HG03460 (cell line): Measurements from ENCODE around the gene RRBP1.
"Not testable (repeated sequence)": the region's sequence is repeated elsewhere in the genome, so short reads cannot be mapped to it uniquely, and the experiment has no call there.

Experiments used
- ATAC-seq: cut with Tn5 transposase; IDR thresholded peaks from one replicate; pipeline ENCODE4 v1.9.1; 2021; ENCODE audit not compliant: unreplicated experiment

The RRBP1 gene

DNA sequence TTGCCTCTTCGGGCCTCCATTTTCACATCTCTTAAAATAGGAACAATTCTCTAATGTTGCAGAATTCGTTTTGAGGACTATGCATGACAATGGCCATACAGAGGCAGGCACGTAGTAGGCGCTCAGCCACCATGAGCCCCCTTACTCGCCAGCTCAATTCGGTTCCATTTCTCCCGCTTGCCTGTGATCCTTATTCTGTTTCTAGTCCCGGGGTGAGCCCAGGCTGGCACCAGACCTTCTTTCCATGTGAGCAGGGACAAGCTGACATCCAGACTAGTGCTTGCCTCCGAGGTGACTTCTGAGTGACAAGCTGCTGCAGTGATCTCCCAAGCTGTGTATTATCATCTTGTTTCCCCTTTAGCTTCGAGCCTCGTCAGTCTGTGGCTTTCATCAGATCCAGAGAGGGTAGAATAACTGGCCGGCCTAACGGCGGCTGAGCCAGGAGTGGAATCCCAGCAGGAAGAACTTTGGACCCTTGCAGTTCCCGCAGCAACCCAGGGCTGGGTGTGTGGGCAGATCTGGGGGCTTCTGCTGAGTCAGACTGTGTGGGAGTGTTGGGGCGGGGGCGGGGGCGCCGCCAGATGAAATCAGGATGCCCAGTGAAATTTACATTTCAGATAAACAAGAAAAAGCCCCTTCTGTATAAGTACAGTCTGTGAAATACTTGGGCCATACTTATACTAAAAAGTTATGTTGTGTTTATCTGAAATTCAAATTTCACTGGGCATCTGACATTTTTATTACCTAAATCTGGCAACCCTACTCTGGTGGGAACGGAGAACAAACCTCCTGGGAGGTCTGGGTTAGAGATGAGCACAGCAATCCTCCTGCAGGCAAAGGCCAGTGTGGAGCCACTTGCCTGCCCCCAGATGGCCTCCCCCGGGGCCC, 28.6 kb upstream of the RRBP1 start:
- ATAC-seq = no peak

DNA sequence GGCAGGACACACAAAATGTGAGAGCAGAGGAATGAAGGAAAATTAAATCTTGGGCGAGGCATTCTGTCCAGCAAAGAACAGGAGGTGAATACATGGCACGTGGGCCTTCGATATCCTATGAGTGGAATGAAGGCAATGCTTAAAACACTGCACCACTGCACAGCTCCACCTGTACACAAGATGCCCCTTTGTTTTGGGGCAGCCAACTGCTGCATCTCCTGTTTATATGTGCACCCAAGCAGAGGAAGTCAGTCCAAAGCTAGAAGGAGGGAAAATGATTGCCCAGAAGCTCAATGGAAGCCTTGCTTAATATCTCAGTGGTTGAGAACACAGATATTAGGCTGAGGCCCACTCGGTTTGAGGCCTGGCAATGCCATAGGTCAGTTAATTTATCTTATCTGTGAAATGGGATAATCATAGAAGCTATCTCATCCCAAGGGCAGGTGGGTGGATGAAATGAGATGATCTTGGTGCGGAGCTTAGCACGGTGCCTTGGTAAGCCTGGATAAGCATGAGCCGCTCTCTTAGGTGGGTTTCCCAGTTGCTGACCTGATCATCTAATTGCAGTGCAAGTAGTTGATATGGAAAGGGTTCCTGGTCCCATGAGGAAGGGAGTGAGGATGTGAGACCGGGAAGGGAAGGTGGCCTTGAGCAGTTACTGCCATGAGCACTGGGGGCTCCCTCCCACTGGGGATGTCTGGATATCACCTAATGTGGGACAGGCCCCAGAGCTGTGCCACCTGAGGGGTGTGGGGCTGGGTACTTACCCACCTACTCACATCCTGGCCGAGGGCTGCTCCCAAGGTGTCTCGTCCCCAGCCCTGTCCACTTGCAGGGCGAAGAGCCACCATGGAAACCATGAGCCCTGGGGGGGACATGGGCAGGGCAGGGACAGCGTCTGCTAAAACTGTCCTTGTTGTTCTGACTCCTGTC, 27.6 kb upstream of the RRBP1 start:
- ATAC-seq = no peak

DNA sequence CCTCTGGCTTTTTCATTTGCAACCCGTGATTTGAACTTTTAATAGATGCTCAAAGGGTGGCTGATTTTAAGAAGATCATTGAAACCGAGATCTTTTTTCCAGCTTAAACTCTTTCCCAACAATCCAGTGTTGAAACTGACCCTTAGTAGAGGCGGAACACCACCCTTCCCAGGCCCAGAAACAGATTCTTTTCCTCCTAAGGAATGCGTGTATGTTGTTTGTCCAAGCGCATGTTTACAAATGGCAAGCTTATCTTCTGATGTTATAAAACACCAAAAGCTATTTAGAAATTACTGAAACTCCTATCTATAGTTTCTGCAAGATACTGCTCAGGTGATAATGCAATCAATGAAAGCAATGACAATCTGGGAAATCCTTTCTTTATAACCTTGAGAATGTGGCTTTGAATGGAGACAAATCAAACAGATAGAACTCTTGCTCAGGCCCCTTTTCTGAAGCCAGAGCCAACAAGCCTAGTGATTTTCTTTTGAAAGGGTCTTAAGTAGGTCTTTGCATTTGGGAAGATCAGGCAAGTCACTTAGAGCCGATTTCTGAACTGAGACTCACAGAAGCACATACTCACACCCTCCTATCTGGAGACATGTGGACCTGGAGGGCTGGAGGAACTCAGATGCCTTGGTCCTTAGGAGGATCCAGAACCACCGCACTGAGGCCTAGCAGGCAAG, 26.8 kb upstream of the RRBP1 start:
- no peak for ATAC-seq

DNA sequence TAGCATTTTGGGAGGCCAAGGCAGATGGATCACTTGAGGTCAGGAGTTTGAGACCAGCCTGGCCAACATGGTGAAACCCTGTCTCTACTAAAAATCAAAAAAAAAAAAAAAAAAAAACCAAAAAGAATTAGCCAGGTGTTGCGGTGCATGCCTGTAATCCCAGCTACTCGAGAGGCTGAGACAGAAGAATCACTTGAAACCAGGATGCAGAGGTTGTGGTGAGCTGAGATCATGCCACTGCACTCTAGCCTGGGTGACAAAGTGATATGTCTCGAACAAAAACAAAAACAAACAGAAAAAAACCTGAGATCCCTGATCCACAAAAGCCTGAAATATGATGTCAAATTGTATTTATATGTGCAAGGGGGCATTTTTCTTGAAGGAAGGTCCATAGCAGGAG, 25.9 kb upstream of the RRBP1 start:
- not testable (repeated sequence) for ATAC-seq

DNA sequence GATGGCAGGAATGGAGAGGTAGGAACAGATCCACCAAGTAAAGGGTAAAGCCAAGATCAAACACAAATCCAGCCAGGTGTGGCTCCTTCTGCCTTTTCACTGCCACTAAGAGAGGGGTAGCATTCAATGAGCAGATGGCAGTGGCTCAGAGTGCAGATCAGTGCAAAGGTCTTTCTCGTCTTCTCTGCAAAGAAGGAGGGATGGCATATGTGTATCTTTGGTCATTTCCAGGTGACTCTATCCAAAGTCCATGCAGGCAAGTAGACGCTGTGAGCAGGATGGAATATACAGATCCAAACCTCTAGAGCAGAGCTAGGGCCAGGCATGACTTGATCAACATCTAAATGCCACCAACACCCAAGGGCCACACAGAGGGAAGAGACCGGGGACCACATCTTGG, 24.6 kb upstream of the RRBP1 start:
- no peak for ATAC-seq

DNA sequence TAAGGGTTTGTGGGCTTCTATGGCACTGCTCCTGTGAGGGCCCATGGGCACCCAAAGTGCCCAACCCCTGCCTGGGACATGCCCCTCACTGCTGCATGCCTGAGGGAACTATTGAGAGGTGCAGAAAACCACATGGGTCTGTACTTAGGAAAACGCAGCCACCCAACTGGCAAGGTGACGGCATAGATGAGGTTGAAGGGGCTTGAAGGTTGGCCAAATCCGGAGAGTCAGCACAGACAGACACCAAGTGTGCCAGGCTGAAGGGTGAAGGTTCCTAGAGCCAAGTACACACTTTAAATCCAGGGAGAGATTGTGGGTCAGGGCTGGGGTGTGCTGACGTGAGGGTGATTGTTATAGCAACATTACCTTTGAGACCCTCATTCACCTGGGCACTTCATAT, 23.9 kb upstream of the RRBP1 start:
- ATAC-seq = no peak

DNA sequence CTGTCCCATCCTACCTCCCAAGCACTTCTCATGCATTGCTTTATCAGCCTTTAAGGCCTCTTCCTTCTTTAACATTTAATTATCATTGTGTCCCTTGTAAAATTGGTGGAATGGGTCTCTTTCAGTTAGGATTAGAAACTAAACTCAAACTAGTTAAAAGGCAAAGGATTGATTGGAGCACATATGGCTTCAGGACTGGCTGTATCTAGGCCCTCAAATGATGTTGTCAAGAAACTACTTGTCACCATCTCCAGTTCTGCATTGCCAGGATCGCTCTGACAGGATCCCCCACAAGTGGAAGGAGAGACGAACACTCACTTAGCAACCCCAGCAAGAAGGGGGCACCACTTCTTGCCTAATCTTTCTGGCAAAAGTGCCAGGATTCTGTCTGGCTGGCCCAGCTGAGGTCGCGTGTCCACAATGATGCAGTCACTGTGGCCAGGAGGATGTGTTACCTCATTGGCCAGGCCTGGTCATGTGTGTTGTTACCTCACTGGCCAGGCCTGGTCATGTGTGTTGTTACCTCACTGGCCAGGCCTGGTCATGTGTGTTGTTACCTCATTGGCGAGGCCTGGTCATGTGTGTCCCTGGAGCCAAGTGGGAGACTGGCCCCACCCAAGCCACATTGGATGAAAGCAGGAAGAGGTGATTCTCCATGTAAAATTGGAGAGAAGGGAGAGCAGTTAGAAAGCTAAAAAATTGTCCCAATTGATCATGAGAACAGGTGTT, 22.7 kb upstream of the RRBP1 start:
- ATAC-seq = no peak

DNA sequence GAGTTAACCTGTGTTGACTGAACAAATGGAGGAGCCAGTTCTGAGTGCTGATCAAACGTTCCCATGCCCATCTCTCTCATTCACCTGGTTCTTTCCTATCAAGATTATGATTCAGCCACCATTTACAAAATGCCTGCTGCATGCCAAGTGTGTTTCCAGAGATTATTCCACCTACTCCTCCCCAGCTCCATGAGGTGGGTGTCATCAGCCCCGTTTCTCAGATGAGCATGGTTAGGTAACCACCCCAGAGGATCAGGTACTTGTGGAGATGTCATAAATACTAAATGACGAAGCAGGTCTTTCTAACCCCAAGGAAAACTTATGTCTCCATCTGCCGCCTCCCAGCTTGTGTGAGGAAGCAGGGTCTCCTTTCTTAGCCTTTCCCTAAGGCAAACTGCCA, 19.8 kb upstream of the RRBP1 start:
- no peak for ATAC-seq

DNA sequence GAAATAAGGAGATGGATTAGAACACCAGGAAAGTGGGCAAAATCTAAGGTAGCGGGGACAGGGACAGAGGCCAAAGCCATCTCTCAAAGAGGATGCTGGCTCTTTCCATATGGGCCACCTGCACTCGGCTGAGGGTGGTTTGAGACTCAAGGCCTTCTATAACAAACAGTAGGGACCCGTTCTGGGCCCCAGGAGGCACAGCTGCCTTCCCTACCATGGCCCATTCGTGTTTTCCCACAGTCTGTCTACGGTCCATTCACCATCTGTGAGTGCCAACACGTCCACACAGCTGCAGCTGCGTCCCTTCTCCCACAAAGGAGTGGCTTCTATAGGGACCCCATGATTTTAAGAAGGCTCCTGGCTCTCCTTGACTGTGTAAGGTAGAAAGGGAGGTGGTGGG, 18.6 kb upstream of the RRBP1 start:
- ATAC-seq = no peak

DNA sequence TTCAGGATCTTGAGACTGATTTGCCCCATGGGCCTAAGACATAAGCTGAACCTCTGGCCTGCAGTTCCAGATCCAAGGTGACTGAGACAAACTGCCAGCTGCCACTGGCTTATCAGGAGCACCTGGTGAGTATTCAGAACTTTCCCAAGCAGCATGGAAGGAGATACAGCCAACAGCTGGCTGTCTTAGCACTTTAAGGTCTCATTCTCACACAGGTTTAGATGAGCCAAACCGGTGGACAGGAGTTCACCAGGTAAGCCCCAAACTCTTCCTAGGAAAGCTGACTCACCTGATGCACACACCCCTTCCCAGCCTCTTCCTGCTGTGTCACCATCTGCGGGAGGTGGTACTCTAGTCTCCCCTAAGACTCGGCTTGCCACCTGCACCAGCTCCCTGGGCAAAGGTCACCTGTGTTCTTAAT, 17.9 kb upstream of the RRBP1 start, which contains the start of gene BANF2:
Gene BANF2, plus strand, starts transcription at position 36 of the 421 bp plus-strand sequence. CDS start 25,060 bp downstream, outside the sequence.
- no peak for ATAC-seq

DNA sequence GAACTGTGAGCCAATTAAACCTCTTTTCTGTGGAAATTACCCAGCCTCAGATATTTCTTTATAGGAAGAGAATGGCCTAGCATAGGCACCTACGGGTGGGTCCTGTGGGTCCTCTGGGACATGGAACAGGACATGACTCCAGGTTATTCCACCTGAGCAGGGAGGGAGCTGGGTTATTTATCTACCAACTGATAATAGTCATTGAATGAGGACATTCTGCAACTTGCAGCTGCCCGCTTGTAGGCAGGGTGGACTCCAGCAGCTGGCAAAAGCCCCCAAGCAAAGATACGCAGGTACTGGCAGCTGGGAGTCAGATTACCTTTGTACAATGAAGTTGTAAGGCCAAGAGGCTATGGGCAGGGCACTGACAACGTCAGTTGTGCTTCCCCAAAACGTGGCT, 16.3 kb upstream of the RRBP1 start:
- no peak for ATAC-seq

DNA sequence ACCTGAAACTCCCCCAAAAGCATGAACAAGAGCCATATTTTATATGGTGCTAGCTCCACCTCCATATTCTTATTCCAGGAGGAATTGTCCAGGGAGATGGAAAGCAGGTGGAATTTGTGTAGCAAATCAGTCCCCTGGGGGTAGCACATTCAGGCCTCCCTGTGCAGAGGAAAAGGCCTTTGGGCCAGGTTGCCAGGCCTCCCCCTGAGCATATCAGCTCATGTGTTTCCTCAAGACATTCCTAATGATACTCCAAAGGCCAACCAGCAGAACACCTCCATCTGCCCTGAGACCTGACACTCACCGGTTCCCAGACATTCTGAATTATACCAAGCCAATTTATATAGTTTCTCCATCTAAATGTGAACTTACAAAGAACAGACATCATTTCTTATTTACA, 15.1 kb upstream of the RRBP1 start:
- ATAC-seq = no peak

DNA sequence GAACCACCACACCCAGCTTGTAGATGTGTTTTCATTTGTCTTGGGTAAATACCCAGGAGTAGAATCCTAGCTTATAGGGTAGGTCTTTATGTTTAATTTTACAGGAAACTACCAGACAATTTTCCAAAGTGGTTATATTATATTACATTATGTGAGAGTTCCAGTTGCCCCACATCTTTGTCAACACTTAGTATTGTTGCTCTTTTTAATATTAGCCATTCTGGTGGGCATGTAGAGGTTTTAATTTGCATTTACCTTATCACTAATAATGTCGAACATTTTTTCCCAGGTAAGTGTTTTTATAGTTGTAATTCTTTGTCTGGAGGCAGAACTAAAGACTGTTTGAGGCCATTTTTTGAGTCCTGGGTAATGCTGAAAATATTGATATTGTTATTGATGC, 14.2 kb upstream of the RRBP1 start:
- no peak for ATAC-seq

DNA sequence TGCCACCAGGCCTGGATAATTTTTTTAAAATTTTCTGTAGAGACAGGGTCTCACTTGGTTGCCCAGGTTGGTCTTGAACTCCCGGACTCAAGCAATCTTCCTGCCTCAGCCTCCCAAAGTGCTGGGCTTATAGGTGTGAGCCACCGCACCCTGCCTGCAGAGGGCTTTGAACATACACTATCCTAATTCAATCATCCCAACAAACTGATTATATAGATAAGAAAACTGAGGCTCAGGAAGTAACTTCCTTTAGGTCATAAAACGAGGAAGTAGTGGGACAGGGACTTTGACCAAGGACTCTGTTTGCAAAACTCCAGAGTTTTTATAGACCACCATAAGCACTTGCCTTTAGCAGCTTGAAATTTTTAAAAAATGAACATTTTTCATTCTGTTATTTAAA, 12.7 kb upstream of the RRBP1 start:
- ATAC-seq = no peak

DNA sequence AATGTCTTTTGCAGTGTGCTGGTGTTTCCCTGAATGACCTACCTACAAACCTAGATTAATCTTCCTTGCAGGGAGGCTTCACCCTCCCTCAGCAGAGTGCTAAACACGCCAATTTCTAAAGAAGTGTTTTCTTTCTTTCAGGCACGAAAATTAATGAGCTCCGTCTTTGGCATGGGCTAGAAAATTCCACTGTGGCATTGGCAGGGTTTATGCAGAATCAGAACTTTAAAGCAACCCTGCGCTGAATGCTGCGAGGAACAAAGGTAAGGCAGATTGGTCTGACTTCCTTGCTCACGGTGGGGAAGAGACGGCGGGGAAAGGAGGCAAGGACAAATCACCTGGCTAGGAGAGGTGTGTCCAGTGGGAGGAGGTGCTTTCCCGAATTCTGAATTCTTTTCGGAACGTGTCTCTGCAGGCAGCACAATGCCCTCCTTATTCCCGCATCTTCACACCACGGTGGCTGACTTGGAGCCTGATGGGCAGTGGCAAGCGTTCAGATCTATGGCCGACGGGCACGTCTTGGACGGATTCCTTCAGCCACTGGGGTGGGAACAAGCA, 11.5 kb upstream of the RRBP1 start:
- ATAC-seq = no peak

DNA sequence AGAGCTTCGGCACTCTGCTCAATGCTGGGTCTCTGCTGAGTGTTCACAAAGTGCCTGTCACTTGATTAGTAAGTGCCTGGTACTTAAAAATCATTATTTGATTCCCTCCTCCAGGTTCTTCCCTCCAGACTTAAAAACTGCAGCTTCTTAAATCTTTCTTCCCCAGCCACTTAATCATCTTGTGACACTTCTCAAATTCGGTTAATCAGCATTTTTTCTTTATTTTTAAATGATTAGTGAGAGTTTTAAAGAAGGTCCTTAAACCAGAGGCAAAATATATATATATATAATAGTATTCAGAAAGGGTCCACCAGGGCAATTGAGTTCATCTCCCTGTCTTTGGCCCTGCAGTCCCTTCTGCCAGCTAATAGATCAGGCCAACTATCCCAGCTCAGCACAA, 9.7 kb upstream of the RRBP1 start:
- no peak for ATAC-seq

DNA sequence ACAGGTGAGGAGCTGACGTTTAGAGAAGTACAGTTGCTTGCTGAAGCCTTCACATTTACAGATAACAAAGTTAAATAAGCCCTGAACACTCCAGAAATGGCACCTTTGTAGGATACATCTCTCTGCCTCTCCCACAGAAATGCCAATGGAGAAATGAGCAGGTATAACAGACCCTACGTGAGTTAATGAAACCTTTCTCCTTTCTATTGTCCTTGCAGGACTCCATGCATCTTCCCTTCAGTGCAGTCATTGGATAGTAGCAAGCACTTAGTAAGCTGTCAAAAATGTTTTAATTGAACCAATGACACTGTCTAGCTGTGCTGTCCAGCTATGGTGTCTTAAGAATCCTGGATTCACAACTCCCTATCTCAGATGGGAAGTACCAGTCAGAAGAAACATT, 8.1 kb upstream of the RRBP1 start:
- no peak for ATAC-seq

DNA sequence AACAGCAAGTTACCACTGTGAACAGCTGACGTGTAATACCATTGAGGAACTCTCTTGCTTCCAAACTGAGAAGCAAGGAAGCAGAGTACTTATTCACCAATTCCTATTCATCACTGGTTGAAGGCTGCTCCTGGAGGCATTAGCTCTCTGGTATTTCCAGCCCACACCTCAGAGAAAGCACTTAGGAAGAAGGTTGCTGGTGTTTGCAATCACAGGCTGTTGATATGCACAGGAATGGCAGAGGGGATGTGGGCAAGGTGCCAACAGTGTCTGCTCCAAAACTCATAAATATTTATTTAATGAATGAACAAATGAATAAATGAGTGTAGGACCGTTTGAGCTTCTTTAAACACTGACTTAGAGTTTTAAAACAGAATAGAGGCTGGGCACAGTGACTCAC, 6.9 kb upstream of the RRBP1 start:
- ATAC-seq = no peak

DNA sequence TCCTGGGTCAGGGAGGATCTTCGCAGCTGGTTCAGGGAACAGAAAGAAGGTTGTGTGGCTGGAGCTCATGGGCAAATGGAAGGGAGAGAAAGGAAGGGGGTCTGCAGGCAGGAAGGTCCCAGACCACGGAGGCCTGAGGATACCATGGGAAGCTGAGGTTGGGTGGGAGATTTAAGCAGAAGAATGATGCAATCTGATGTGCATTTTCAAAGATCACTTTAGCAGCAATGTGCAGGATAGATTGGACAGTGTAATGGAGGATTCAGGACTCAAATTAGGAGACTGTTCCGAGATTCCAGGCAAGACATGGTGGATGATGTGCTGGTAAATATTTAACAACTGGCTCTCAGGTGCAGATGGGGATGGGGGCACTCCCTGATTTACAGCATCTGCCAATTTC, 5.8 kb upstream of the RRBP1 start:
- ATAC-seq = no peak

DNA sequence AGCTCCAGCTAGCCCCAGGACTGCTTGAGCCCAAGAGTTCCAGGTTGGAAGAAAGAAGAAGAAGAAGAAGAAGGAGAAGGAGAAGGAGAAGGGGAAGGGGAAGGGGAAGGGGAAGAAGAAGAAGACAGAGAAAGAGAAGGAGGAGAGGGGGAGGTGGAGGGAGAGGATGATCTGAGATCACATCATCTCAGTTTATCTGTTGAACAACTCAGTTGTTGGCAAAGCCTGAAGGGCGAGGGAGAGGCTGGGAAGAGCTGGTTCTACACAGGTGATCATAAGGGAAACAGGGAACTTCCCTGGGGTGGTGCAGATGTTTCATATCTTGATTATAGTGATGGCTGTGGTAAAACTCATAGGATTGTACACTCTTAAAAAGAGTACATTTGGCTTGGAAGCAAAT, 3.1 kb upstream of the RRBP1 start:
- ATAC-seq = no peak
